Measurements from ENCODE around the gene WDR82.

WDR82 gene, protein sequence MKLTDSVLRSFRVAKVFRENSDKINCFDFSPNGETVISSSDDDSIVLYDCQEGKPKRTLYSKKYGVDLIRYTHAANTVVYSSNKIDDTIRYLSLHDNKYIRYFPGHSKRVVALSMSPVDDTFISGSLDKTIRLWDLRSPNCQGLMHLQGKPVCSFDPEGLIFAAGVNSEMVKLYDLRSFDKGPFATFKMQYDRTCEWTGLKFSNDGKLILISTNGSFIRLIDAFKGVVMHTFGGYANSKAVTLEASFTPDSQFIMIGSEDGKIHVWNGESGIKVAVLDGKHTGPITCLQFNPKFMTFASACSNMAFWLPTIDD

DNA sequence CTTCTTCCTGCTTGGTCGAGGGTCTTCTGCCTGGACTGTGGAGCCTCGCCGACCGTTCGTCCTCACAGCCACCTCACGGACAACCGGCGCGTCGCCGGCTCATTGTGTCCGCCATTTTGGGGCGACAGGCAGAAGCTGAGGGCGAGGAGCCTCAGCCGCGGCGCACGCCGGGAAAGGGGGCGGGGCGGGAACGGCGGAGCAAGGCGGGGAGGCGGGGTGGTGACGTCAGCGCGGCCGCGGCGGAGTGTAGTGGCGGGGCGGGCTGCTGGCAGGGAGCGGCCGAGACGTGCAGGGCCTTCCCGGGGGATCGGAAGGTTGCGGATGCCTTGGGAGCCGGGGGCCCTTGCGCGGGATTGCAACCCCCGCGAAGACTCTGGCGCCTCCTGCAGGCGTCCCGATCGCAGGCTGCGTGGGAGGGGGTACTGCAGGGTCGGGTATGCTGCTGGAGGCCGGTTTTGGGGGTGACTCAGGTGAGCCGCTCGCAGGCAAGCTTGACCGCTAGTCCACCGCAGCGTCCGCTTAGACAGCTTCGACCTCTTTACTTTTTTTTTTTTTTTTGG, at the start of gene WDR82:
TSS of gene WDR82 (minus strand) at position 140 of the 560 bp plus-strand sequence. CDS start 288 bp downstream, outside the sequence.
- Histone ChIP-seq H3K4me1 (ENCODE audit: insufficient read depth, low read length) (peaks cover 49% of the 10 kb centered on the region), H3K9me3 (ENCODE audit: insufficient read depth, low read length, severe bottlenecking) (no peaks in the 10 kb centered on the region), H3K4me2 (ENCODE audit: insufficient read depth, low read length) (peak within 1 kb of the TSS; percentile 94), H3K36me3 (ENCODE audit: insufficient read depth, low read length) (peaks cover 36% of the 10 kb centered on the region), H3K9ac (ENCODE audit: low read depth, low read length) (peak within 1 kb of the TSS; percentile 79), H3K27ac (ENCODE audit: low read length) (peak within 1 kb of the TSS; percentile 92), H3K79me2 (ENCODE audit: insufficient read depth, low read length) (peaks cover 55% of the 10 kb centered on the region), H3K27me3 (ENCODE audit: insufficient read depth, low read length, poor library complexity) (no peaks in the 10 kb centered on the region), H3K4me3 (ENCODE audit: low read depth in 1 of 2, low read length in 2 of 2) (peak within 1 kb of the TSS; percentile 87 to 96), H4K20me1 (ENCODE audit: insufficient read depth, low read length) (peaks cover 38% of the 10 kb centered on the region), H2AFZ (ENCODE audit: low read depth, low read length) (peak within 1 kb of the TSS; percentile 82)
- TF ChIP-seq, protein P1, sequence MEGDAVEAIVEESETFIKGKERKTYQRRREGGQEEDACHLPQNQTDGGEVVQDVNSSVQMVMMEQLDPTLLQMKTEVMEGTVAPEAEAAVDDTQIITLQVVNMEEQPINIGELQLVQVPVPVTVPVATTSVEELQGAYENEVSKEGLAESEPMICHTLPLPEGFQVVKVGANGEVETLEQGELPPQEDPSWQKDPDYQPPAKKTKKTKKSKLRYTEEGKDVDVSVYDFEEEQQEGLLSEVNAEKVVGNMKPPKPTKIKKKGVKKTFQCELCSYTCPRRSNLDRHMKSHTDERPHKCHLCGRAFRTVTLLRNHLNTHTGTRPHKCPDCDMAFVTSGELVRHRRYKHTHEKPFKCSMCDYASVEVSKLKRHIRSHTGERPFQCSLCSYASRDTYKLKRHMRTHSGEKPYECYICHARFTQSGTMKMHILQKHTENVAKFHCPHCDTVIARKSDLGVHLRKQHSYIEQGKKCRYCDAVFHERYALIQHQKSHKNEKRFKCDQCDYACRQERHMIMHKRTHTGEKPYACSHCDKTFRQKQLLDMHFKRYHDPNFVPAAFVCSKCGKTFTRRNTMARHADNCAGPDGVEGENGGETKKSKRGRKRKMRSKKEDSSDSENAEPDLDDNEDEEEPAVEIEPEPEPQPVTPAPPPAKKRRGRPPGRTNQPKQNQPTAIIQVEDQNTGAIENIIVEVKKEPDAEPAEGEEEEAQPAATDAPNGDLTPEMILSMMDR (IDR thresholded peaks at IDR 0.05; ENCODE audit: borderline replicate concordance, extremely low read depth, low read length, poor library complexity, severe bottlenecking), result peak; percentile 69
- no peak for TF ChIP-seq EZH2 (IDR thresholded peaks at IDR 0.05; ENCODE audit: borderline replicate concordance, low read depth, low read length, severe bottlenecking)
- ATAC-seq (ENCODE audit: insufficient read depth, low read depth) (peak; percentile 85), DNase-seq (peak; percentile 97)

DNA sequence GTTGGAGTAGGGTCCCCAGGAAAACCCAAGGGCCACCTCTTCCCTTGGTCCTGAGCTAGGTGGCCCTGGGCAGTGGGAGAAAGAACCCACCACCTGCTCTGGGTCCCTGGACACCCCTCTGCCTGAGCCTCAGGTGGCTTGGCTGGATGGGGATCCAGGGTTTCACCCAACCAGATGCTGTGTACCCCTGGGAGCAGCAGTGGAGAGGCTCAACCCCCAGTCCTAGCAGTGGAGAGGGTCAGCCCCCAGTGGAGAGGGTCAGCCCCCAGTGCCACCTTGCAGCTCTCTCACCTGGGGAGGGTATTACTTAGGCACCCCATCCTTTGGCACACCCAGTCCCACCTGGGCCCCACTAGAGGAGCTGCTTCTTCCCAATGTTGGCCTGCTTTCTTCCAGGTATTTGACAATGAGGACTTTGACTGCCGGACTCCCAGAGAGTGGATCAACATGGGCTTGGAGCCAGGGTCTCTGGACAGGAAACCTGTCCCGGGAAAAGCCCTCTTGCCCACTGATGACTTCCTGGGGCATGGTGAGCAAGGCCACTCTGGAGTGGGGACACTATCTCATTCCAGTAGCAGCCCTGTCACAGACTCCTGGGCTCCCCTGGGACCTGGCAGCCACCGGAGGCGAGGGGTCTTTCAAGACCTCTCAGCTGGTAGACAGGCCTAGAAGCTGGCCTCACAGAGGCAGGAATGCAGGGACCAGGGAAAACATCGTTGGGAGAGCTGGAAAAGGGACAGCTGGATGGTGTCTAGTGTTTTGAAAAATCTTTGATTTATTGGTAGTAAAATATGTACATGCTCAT, 49.2 kb upstream of the WDR82 start:
- TF ChIP-seq, protein P1 (IDR thresholded peaks at IDR 0.05; ENCODE audit: borderline replicate concordance, extremely low read depth, low read length, poor library complexity, severe bottlenecking), result no peak
- no peak for TF ChIP-seq EZH2 (IDR thresholded peaks at IDR 0.05; ENCODE audit: borderline replicate concordance, low read depth, low read length, severe bottlenecking)
- Histone ChIP-seq H4K20me1 (ENCODE audit: insufficient read depth, low read length) (0 out of 2 replicates have a peak, but pooled peaks cover 3% of the 10 kb centered on the region), H3K9me3 (ENCODE audit: insufficient read depth, low read length, severe bottlenecking) (no peaks in the 10 kb centered on the region), H3K4me3 (ENCODE audit: low read depth in 1 of 2, low read length in 2 of 2) (no peak overlapping the region), H3K79me2 (ENCODE audit: insufficient read depth, low read length) (no peaks in the 10 kb centered on the region), H3K36me3 (ENCODE audit: insufficient read depth, low read length) (no peaks in the 10 kb centered on the region), H3K4me2 (ENCODE audit: insufficient read depth, low read length) (no peak overlapping the region), H3K4me1 (ENCODE audit: insufficient read depth, low read length) (no peaks in the 10 kb centered on the region), H2AFZ (ENCODE audit: low read depth, low read length) (no peak overlapping the region), H3K9ac (ENCODE audit: low read depth, low read length) (no peak overlapping the region), H3K27ac (ENCODE audit: low read length) (no peak overlapping the region), H3K27me3 (ENCODE audit: insufficient read depth, low read length, poor library complexity) (no peaks in the 10 kb centered on the region)
- DNase-seq (no peak), ATAC-seq (ENCODE audit: insufficient read depth, low read depth) (no peak)

DNA sequence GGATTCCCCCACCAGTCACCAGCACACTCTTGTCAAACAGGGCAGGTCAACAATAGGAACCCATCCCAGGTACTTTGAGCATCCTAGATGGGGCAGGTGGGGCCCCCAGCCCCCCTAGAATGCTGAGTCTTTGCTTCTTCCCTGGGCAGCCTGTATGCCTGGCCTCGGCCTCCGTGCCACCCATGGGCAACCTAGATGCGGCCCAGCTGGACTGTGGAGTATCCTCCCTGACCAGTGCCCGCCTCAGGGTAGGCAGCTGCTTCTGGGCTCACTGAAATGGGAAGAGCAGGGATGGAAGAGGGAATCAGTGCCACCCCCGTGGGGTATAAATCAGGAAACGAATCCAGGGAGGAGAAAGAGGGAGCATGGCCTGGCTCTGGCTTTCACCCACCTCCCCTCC, 48.5 kb upstream of the WDR82 start:
- H3K36me3 ChIP-seq (ENCODE audit: insufficient read depth, low read length), result no peaks in the 10 kb centered on the region
- H3K4me3 ChIP-seq (ENCODE audit: low read depth in 1 of 2, low read length in 2 of 2), result no peak overlapping the region
- H4K20me1 ChIP-seq (ENCODE audit: insufficient read depth, low read length), result 0 out of 2 replicates have a peak, but pooled peaks cover 3% of the 10 kb centered on the region
- ATAC-seq (ENCODE audit: insufficient read depth, low read depth) (no peak; the same call in 2 of the 3 replicates), DNase-seq (no peak)
- no peak overlapping the region for H2AFZ ChIP-seq (ENCODE audit: low read depth, low read length)
- H3K9me3 ChIP-seq (ENCODE audit: insufficient read depth, low read length, severe bottlenecking), result no peaks in the 10 kb centered on the region
- H3K27ac ChIP-seq (ENCODE audit: low read length), result no peak overlapping the region
- H3K27me3 ChIP-seq (ENCODE audit: insufficient read depth, low read length, poor library complexity), result no peaks in the 10 kb centered on the region
- no peak for TF ChIP-seq EZH2 (IDR thresholded peaks at IDR 0.05; ENCODE audit: borderline replicate concordance, low read depth, low read length, severe bottlenecking)
- TF ChIP-seq, protein P1 (IDR thresholded peaks at IDR 0.05; ENCODE audit: borderline replicate concordance, extremely low read depth, low read length, poor library complexity, severe bottlenecking), result no peak
- H3K4me1 ChIP-seq (ENCODE audit: insufficient read depth, low read length), result no peaks in the 10 kb centered on the region
- no peaks in the 10 kb centered on the region for H3K79me2 ChIP-seq (ENCODE audit: insufficient read depth, low read length)
- H3K9ac ChIP-seq (ENCODE audit: low read depth, low read length), result no peak overlapping the region
- no peak overlapping the region for H3K4me2 ChIP-seq (ENCODE audit: insufficient read depth, low read length)

Data from DND-41 (cell line).